Astrocyte of the cerebellum (primary cell): Measurements from ENCODE around the gene RASSF5.

Experiments used
- DNase-seq: peaks from one replicate; pipeline ENCODE4 v3.0.0-alpha.2; 2011; ENCODE audit warnings: low read depth
- H3K4me3 ChIP-seq: 2 replicates; pipeline ENCODE4 v1.5.1; 2011; ENCODE audit warnings: mild to moderate bottlenecking, low read depth, low read length, moderate library complexity
- CTCF ChIP-seq: IDR thresholded peaks from 2 replicates; pipeline ENCODE4 v1.5.1; 2012; ENCODE audit warnings: low read length, low read depth, moderate library complexity, mild to moderate bottlenecking; ENCODE audit errors: missing control alignments
- in situ Hi-C: cut with HindIII; loops from 2 replicates; pipeline ENCODE4 v1.10.0; 2017; ENCODE audit warnings: low sequenced_read_pairs

The RASSF5 gene

GRCh38 chr1:206506405-206507283, 687 bp upstream of the RASSF5 start:
- in situ Hi-C loops = no loop called here
- no peak for TF ChIP-seq CTCF
- no peak for DNase-seq
- H3K4me3 ChIP-seq = peak overlapping the region; percentile 40

GRCh38 chr1:206508130-206508889, 979 bp downstream of the RASSF5 start:
- no peak for TF ChIP-seq CTCF
- no peak for DNase-seq
- H3K4me3 ChIP-seq = peak overlapping the region; percentile 40
- in situ Hi-C loops = no loop called here

GRCh38 chr1:206508956-206509355, 1.6 kb downstream of the RASSF5 start:
- no peak overlapping the region for H3K4me3 ChIP-seq
- TF ChIP-seq CTCF = no peak
- in situ Hi-C loops = no loop called here
- DNase-seq = no peak

- no peak overlapping the region for H3K4me3 ChIP-seq
- no peak for DNase-seq
- no peak for TF ChIP-seq CTCF
- in situ Hi-C loops = no loop called here
Measured at GRCh38 chr1:206509612-206510257, 2.4 kb downstream of the RASSF5 start.

GRCh38 chr1:206510371-206510770, 3.0 kb downstream of the RASSF5 start:
- H3K4me3 ChIP-seq = no peak overlapping the region
- DNase-seq = no peak
- in situ Hi-C loops = no loop called here
- TF ChIP-seq CTCF = no peak

- no peak overlapping the region for H3K4me3 ChIP-seq
- in situ Hi-C loops = no loop called here
- TF ChIP-seq CTCF = no peak
- no peak for DNase-seq
Measured at GRCh38 chr1:206511362-206512057, 4.2 kb downstream of the RASSF5 start.
